HepG2 (cell line): ENCODE data around the gene ZNF248. TPM values are rescaled to one million over a fixed set of nuclear protein-coding genes. Genes with fewer than 3 reads are reported as not detected.

Experiments
- ATAC-seq: fragments of 200-7000 bp; cut with Tn5 transposase; 3 replicates; pipeline ENCODE4 v1.9.1; 2020; ENCODE audit warnings: mild to moderate bottlenecking, moderate library complexity
- BruUV-seq: library from RNA; stranded (reverse); fragments of 400-500 nt; replicated peaks from 2 replicates; lab custom pipeline; 2021; lab: Mats Ljungman, UMichigan
- CTCF ChIA-PET: fragments of 300-600 bp; formaldehyde crosslinking; extraction: SDS; loops from one replicate; lab custom pipeline; 2021; ENCODE audit warnings: low total read pairs, inconsistent platforms, low intra/inter-chr PET ratio; lab: Yijun Ruan, JAX
- POLR2A ChIA-PET: fragments of 350-600 bp; sonication (Branson Sonifier 250); formaldehyde crosslinking; loops from one replicate; lab custom pipeline; 2020; ENCODE audit warnings: antibody characterized with exemption, inconsistent platforms; lab: Yijun Ruan, JAX
- DNase-seq: peaks from one replicate; pipeline ENCODE4 v3.0.0-alpha.2; 2015; ENCODE audit warnings: low spot score
- FAIRE-seq: peaks from 3 replicates; lab custom pipeline; 2011; peaks lifted over from hg19 to GRCh38; lab: Jason Lieb, UNC
- H2AFZ ChIP-seq: one replicate; pipeline ENCODE4 v1.6.1; 2011; ENCODE audit warnings: low read length, inconsistent platforms
- H3K27ac ChIP-seq: fragments of 300-600 bp; 3 replicates; pipeline ENCODE4 v1.8.0; 2011; ENCODE audit warnings: mixed run types, mild to moderate bottlenecking, mixed read lengths, low read length, inconsistent platforms; ENCODE audit not compliant: insufficient read depth; ENCODE audit errors: extremely low read length
- H3K27me3 ChIP-seq, 2 experiments: fragments of 200-600 bp in 1 of 2; 2 replicates in 1 of 2; 3 replicates in 1 of 2; pipeline versions ENCODE4 v1.6.0 to v1.8.0; 2011; ENCODE audit warnings: low read length in 2 of 2, mild to moderate bottlenecking in 2 of 2, moderate library complexity in 2 of 2, inconsistent platforms in 1 of 2; ENCODE audit not compliant: insufficient read depth in 2 of 2, control insufficient read depth in 1 of 2
- H3K36me3 ChIP-seq, 2 experiments: fragments of 200-600 bp in 1 of 2; replicated peaks in 1 of 2; 2 replicates in 1 of 2; 3 replicates in 1 of 2; pipeline versions ENCODE4 v1.5.1 to v1.8.0; 2011; ENCODE audit warnings: low read length in 2 of 2, inconsistent platforms in 1 of 2; ENCODE audit not compliant: insufficient read depth in 2 of 2, control insufficient read depth in 1 of 2
- H3K4me1 ChIP-seq: 2 replicates; pipeline ENCODE4 v1.5.1; 2012; ENCODE audit warnings: low read length, inconsistent platforms; ENCODE audit not compliant: insufficient read depth
- H3K4me2 ChIP-seq: 2 replicates; pipeline ENCODE4 v1.6.0; 2011; ENCODE audit warnings: low read depth, low read length, inconsistent platforms
- H3K4me3 ChIP-seq, 3 experiments: fragments of 200-600 bp in 1 of 3; sonication (generic), shearing (Covaris generic) in 1 of 3; replicated peaks in 1 of 3; 2 replicates each; pipeline ENCODE4 v1.5.1; 2011 to 2016; ENCODE audit warnings: low read length in 3 of 3, inconsistent platforms in 2 of 3, low read depth in 2 of 3, mild to moderate bottlenecking in 2 of 3, control low read depth in 1 of 3, mixed read lengths in 1 of 3; ENCODE audit not compliant: insufficient read depth in 1 of 3
- H3K79me2 ChIP-seq: one replicate; pipeline ENCODE4 v1.6.1; 2011; ENCODE audit warnings: low read length, inconsistent platforms; ENCODE audit not compliant: insufficient read depth
- H3K9ac ChIP-seq: 2 replicates; pipeline ENCODE4 v1.6.0; 2011; ENCODE audit warnings: mild to moderate bottlenecking, low read depth, low read length, inconsistent platforms; ENCODE audit not compliant: insufficient read depth
- H3K9me3 ChIP-seq: 2 replicates; pipeline ENCODE4 v1.5.1; 2012; ENCODE audit warnings: mild to moderate bottlenecking, low read length
- H4K20me1 ChIP-seq: 2 replicates; pipeline ENCODE4 v1.6.0; 2011; ENCODE audit warnings: inconsistent platforms, mild to moderate bottlenecking, low read length, moderate library complexity; ENCODE audit not compliant: insufficient read depth
- HNRNPL ChIP-seq: fragments of 200-400 bp; formaldehyde crosslinking; IDR thresholded peaks from 2 replicates; pipeline ENCODE4 v1.6.1; 2017; ENCODE audit warnings: mild to moderate bottlenecking, low read depth, low read length
- KIAA2018 ChIP-seq: sonication (generic); formaldehyde crosslinking; IDR thresholded peaks from 2 replicates; pipeline ENCODE4 v1.5.0; 2020; ENCODE audit warnings: mild to moderate bottlenecking, missing genetic modification reagents, borderline replicate concordance
- POLR2G ChIP-seq: fragments of 200-400 bp; formaldehyde crosslinking; IDR thresholded peaks from 2 replicates; pipeline ENCODE4 v1.6.1; 2018; ENCODE audit warnings: mild to moderate bottlenecking, low read depth, low read length, moderate library complexity
- WGBS: methylation state at CpG from one replicate; pipeline ENCODE4 v1.1.6; 2017; ENCODE audit warnings: low lambda C conversion rate; 5-methylcytosine and 5-hydroxymethylcytosine counted together
- in situ Hi-C: cut with HindIII; loops from 2 replicates; pipeline ENCODE4 v1.10.0; 2017; ENCODE audit warnings: low pct_unique_long_range_greater_than_20kb; ENCODE audit not compliant: extremely low pct_ligation_motif_present
- intact Hi-C: fragments of 100-400 bp; cut with micrococcal nuclease; formaldehyde crosslinking; loops from one replicate; pipeline ENCODE4 v1.10.0; 2022; ENCODE audit not compliant: unreplicated experiment
- polyA plus RNA-seq, 8 experiments: library from polyadenylated mRNA; depleted of rRNA in 3 of 8; stranded (reverse) in 7 of 8; unstranded in 1 of 8; fragments of >200 nt; fragmentation: Illumina TruSeq in 4 of 8; extraction: Trizol in 4 of 8; gene quantifications; 2 replicates each; pipeline versions ENCODE4 v1.2.1 to v1.2.3, GENCODE V29; 2011 to 2016; ENCODE audit warnings: low read depth in 4 of 8, missing spikeins in 1 of 8, mixed read lengths in 1 of 8; ENCODE audit not compliant: insufficient read depth in 1 of 8
- total RNA-seq, 5 experiments: library from RNA; depleted of rRNA; stranded (reverse); fragments of >200 nt; fragmentation: Illumina TruSeq; extraction: Trizol; gene quantifications; 2 replicates each; pipeline ENCODE4 v1.2.3, GENCODE V29; 2016; ENCODE audit warnings: low read depth in 1 of 5

ZNF248 gene
- total and polyA plus RNA-seq, 2 of the 13 experiments (the other 11 are each of a cell fraction or from before 2014, with no cell fraction given) = 12.8 to 13.3 TPM

- Histone ChIP-seq H3K9ac (no peak overlapping the region), H3K27ac (no peak overlapping the region), H3K27me3 (no peaks in the 10 kb centered on the region)
- no TSS peak for BruUV-seq
- in situ Hi-C loops = no loop called here
- 0 out of 2 replicates have a peak, but pooled peaks have one; percentile 40 for TF ChIP-seq POLR2G
- TF ChIP-seq KIAA2018 = no peak
- 0 out of 2 replicates have a peak, but pooled peaks have one; percentile 33 for TF ChIP-seq HNRNPL
- TF ChIP-seq, all 625 proteins: peak for 2
- no peaks in the 10 kb centered on the region for H3K79me2 ChIP-seq
- H3K4me1 ChIP-seq = 0 out of 2 replicates have a peak, but pooled peaks cover 6% of the 10 kb centered on the region
- H3K36me3 ChIP-seq = no peaks in the 10 kb centered on the region
- H3K4me3 ChIP-seq = no peak overlapping the region
- DNase-seq (no peak), FAIRE-seq (no peak), ATAC-seq (peak; percentile 22; the same call in 2 of the 3 replicates)
- intact Hi-C loops = no loop called here
- no peaks in the 10 kb centered on the region for H3K9me3 ChIP-seq
- WGBS = 69% methylated on average over 3 of the region's 4 CpGs
- H3K4me2 ChIP-seq = no peak overlapping the region
- ChIA-PET POLR2A (no interaction called here), CTCF (no interaction called here)
- no peak overlapping the region for H2AFZ ChIP-seq
- H4K20me1 ChIP-seq = no peaks in the 10 kb centered on the region
These were observed 109.2 kb downstream of the ZNF248 start for GRCh38 chr10:37748170-37748569.
